Adipocyte (in vitro differentiated cells): ENCODE data around the gene PTRH2.
A peak's percentile ranks its signal among the peaks of the same experiment; 100 is the strongest.

Source experiments
- DNase-seq: peaks from one replicate; pipeline ENCODE4 v3.0.0-alpha.2; 2015; ENCODE audit warnings: low read depth
- H3K27me3 ChIP-seq: replicated peaks from 2 replicates; pipeline ENCODE4 v1.7.0; 2013; ENCODE audit warnings: mild to moderate bottlenecking, low read length, moderate library complexity; ENCODE audit not compliant: control insufficient read depth, insufficient read depth
- H3K36me3 ChIP-seq: 2 replicates; pipeline ENCODE4 v1.7.0; 2013; ENCODE audit warnings: low read length, mild to moderate bottlenecking, moderate library complexity; ENCODE audit not compliant: control insufficient read depth, insufficient read depth, severe bottlenecking
- H3K4me1 ChIP-seq: 2 replicates; pipeline ENCODE4 v1.7.0; 2013; ENCODE audit warnings: mild to moderate bottlenecking, low read length, moderate library complexity; ENCODE audit not compliant: control insufficient read depth, insufficient read depth
- H3K4me3 ChIP-seq: 2 replicates; pipeline ENCODE4 v1.7.0; 2013; ENCODE audit warnings: mild to moderate bottlenecking, low read length, moderate library complexity
- H3K9ac ChIP-seq: 2 replicates; pipeline ENCODE4 v1.7.0; 2013; ENCODE audit warnings: mild to moderate bottlenecking, low read length, moderate library complexity
- H3K9me3 ChIP-seq: 2 replicates; pipeline ENCODE4 v1.7.0; 2013; ENCODE audit warnings: mild to moderate bottlenecking, low read length, moderate library complexity; ENCODE audit not compliant: control insufficient read depth

The PTRH2 gene

GRCh38 chr17:59716427-59716826 is 9.2 kb upstream of the PTRH2 start:
- Histone ChIP-seq H3K9ac (no peak overlapping the region), H3K9me3 (no peaks in the 10 kb centered on the region), H3K27me3 (no peaks in the 10 kb centered on the region), H3K4me3 (no peak overlapping the region), H3K4me1 (no peaks in the 10 kb centered on the region), H3K36me3 (no peaks in the 10 kb centered on the region)
- DNase-seq, result no peak

GRCh38 chr17:59714255-59714654 is 7.0 kb upstream of the PTRH2 start:
- H3K9me3 ChIP-seq, result no peaks in the 10 kb centered on the region
- H3K4me3 ChIP-seq, result no peak overlapping the region
- DNase-seq, result no peak
- H3K27me3 ChIP-seq, result no peaks in the 10 kb centered on the region
- H3K9ac ChIP-seq, result no peak overlapping the region
- H3K36me3 ChIP-seq, result no peaks in the 10 kb centered on the region
- peaks cover 4% of the 10 kb centered on the region for H3K4me1 ChIP-seq

GRCh38 chr17:59712862-59713261 is 5.6 kb upstream of the PTRH2 start:
- Histone ChIP-seq H3K36me3 (no peaks in the 10 kb centered on the region), H3K9me3 (no peaks in the 10 kb centered on the region), H3K27me3 (no peaks in the 10 kb centered on the region), H3K4me3 (no peak overlapping the region), H3K4me1 (peaks cover 14% of the 10 kb centered on the region), H3K9ac (no peak overlapping the region)
- DNase-seq, result no peak

- no peaks in the 10 kb centered on the region for H3K36me3 ChIP-seq
- no peak overlapping the region for H3K4me3 ChIP-seq
- no peak overlapping the region for H3K9ac ChIP-seq
- no peak for DNase-seq
- no peaks in the 10 kb centered on the region for H3K9me3 ChIP-seq
- no peaks in the 10 kb centered on the region for H3K27me3 ChIP-seq
- H3K4me1 ChIP-seq, result peaks cover 14% of the 10 kb centered on the region
Measured at GRCh38 chr17:59711936-59712335, 4.7 kb upstream of the PTRH2 start.

GRCh38 chr17:59707971-59708430 is 771 bp upstream of the PTRH2 start:
- Histone ChIP-seq H3K27me3 (no peaks in the 10 kb centered on the region), H3K36me3 (peaks cover 4% of the 10 kb centered on the region), H3K9ac (peak overlapping the region; percentile 97), H3K4me1 (peaks cover 28% of the 10 kb centered on the region), H3K4me3 (peak overlapping the region; percentile 95), H3K9me3 (no peaks in the 10 kb centered on the region)
- peak; percentile 68 for DNase-seq

GRCh38 chr17:59702304-59702703 is 4.9 kb downstream of the PTRH2 start:
- peaks cover 30% of the 10 kb centered on the region for H3K4me1 ChIP-seq
- H3K9ac ChIP-seq, result no peak overlapping the region
- H3K9me3 ChIP-seq, result no peaks in the 10 kb centered on the region
- no peak for DNase-seq
- no peaks in the 10 kb centered on the region for H3K27me3 ChIP-seq
- H3K4me3 ChIP-seq, result no peak overlapping the region
- H3K36me3 ChIP-seq, result peaks cover 36% of the 10 kb centered on the region

GRCh38 chr17:59699786-59700185 is 7.4 kb downstream of the PTRH2 start:
- peaks cover 59% of the 10 kb centered on the region for H3K36me3 ChIP-seq

GRCh38 chr17:59699218-59699617 is 8.0 kb downstream of the PTRH2 start:
- peaks cover 42% of the 10 kb centered on the region for H3K4me1 ChIP-seq
- no peak overlapping the region for H3K4me3 ChIP-seq
- no peaks in the 10 kb centered on the region for H3K27me3 ChIP-seq
- no peak for DNase-seq
- peaks cover 65% of the 10 kb centered on the region for H3K36me3 ChIP-seq
- H3K9me3 ChIP-seq, result no peaks in the 10 kb centered on the region
- H3K9ac ChIP-seq, result no peak overlapping the region

More at GRCh38 chr17:59699786-59700185, 7.4 kb downstream of the PTRH2 start:
- no peak overlapping the region for H3K4me3 ChIP-seq
- no peaks in the 10 kb centered on the region for H3K27me3 ChIP-seq
- DNase-seq, result no peak
- no peaks in the 10 kb centered on the region for H3K9me3 ChIP-seq
- H3K9ac ChIP-seq, result no peak overlapping the region
- H3K4me1 ChIP-seq, result peaks cover 39% of the 10 kb centered on the region

- Histone ChIP-seq H3K9ac (no peak overlapping the region), H3K36me3 (peaks cover 73% of the 10 kb centered on the region), H3K9me3 (no peaks in the 10 kb centered on the region), H3K4me3 (no peak overlapping the region), H3K27me3 (no peaks in the 10 kb centered on the region), H3K4me1 (peaks cover 45% of the 10 kb centered on the region)
- DNase-seq, result no peak
Measured at GRCh38 chr17:59698143-59698542, 9.1 kb downstream of the PTRH2 start.

GRCh38 chr17:59696682-59697277 is 10.4 kb downstream of the PTRH2 start:
- H3K9me3 ChIP-seq, result no peaks in the 10 kb centered on the region
- peaks cover 79% of the 10 kb centered on the region for H3K36me3 ChIP-seq
- no peak for DNase-seq
- H3K4me3 ChIP-seq, result no peak overlapping the region
- H3K9ac ChIP-seq, result peak overlapping the region; percentile 44
- H3K4me1 ChIP-seq, result peaks cover 41% of the 10 kb centered on the region
- H3K27me3 ChIP-seq, result no peaks in the 10 kb centered on the region

GRCh38 chr17:59695945-59696681 is 11.1 kb downstream of the PTRH2 start:
- peaks cover 84% of the 10 kb centered on the region for H3K36me3 ChIP-seq
- H3K4me1 ChIP-seq, result peaks cover 41% of the 10 kb centered on the region
- peak overlapping the region; percentile 44 for H3K9ac ChIP-seq
- H3K4me3 ChIP-seq, result no peak overlapping the region
- H3K9me3 ChIP-seq, result no peaks in the 10 kb centered on the region
- no peaks in the 10 kb centered on the region for H3K27me3 ChIP-seq
- DNase-seq, result peak; percentile 60
